ENCODE measurements around the gene SYDE2.

The SYDE2 gene

DNA sequence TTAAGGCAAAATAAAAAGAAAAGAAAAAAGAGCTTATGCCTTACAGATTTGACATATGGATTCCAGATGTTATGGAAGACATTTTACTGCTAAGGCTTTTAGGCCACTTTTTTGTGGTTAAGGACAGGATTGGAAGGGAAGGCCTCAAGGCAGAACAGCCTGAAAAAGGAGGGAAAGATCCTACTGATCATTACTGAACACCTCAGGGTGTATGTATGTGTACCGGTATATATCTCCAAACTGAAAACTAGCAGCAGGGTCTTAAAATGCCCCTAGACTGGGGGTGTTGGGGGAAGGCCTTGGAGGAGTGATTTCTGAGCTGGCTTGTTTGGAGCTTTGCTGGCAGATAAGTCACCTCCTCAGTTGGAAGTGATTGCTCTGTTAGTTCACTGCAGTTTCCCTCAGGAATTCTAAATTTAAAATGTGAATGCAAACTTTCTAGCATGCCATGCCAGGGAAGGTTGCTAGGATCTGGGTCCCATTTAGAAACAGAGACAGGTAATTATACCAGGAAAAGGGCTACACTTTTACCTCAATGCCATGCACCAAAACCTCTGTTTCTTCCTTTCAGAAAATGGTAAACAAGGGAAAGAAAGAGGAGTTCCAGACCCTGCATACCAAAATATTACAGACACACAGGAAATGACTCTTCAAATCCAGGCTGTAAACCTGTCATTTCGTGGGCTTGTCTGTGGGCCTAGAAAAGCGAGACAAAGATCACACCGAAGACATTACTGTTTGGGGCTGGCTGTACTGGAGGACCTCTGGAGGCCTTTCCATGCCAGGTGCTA, 43.6 kb upstream of the SYDE2 start:
- H3K4me1 ChIP-seq (ENCODE audit: control insufficient read depth, low read length) = peaks cover 4% of the 10 kb centered on the region; the same call in 1 of the 2 replicates
- no peaks in the 10 kb centered on the region; the same call in 1 of the 2 replicates for H3K9me3 ChIP-seq (ENCODE audit: control insufficient read depth, insufficient read depth, low read length)
- no peak overlapping the region for H3K4me2 ChIP-seq (ENCODE audit: low read length)
- no peak overlapping the region for H3K4me3 ChIP-seq (ENCODE audit: low read length)
- H3K79me2 ChIP-seq (ENCODE audit: control insufficient read depth, low read length) = no peaks in the 10 kb centered on the region
- TF ChIP-seq, protein P1, sequence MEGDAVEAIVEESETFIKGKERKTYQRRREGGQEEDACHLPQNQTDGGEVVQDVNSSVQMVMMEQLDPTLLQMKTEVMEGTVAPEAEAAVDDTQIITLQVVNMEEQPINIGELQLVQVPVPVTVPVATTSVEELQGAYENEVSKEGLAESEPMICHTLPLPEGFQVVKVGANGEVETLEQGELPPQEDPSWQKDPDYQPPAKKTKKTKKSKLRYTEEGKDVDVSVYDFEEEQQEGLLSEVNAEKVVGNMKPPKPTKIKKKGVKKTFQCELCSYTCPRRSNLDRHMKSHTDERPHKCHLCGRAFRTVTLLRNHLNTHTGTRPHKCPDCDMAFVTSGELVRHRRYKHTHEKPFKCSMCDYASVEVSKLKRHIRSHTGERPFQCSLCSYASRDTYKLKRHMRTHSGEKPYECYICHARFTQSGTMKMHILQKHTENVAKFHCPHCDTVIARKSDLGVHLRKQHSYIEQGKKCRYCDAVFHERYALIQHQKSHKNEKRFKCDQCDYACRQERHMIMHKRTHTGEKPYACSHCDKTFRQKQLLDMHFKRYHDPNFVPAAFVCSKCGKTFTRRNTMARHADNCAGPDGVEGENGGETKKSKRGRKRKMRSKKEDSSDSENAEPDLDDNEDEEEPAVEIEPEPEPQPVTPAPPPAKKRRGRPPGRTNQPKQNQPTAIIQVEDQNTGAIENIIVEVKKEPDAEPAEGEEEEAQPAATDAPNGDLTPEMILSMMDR (IDR thresholded peaks at IDR 0.05; ENCODE audit: low read depth, low read length, poor library complexity, severe bottlenecking) = no peak
- TF ChIP-seq EZH2phosphoT487 (IDR thresholded peaks at IDR 0.05; ENCODE audit: borderline replicate concordance, low read length) = no peak
- H3K27me3 ChIP-seq (ENCODE audit: control insufficient read depth, low read length) = no peaks in the 10 kb centered on the region
- no peak overlapping the region for H3K27ac ChIP-seq (ENCODE audit: low read depth, low read length)
- H3F3A ChIP-seq (ENCODE audit: control insufficient read depth, insufficient read depth) = no peaks in the 10 kb centered on the region
- H3K36me3 ChIP-seq (ENCODE audit: control insufficient read depth, low read length) = no peaks in the 10 kb centered on the region
- no peaks in the 10 kb centered on the region for H3K9me2 ChIP-seq (replicated peaks; ENCODE audit: control insufficient read depth, low read length)
- H4K20me1 ChIP-seq (ENCODE audit: control insufficient read depth, insufficient read depth, low read depth, low read length) = no peaks in the 10 kb centered on the region

DNA sequence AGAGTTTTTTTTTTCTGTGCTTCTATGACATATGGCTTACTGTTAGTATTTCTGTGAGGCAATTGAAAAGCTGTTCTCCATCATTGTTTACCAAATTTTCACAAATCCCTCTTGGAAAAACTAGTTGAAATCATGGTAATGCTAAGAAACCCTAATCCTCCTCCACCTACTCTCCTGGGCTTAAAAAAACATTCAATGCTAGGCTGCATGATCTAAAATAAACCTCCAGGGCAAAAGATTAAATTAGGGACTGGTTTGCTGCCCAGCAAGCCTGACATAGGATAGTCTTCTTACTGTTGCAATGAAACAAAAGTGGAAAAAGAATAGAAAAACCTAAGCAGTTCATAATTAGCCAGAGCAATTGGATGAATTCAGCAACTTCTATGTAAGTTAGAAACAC, 42.6 kb upstream of the SYDE2 start:
- H3K4me1 ChIP-seq (ENCODE audit: control insufficient read depth, low read length) = peaks cover 4% of the 10 kb centered on the region; the same call in 1 of the 2 replicates
- H3K36me3 ChIP-seq (ENCODE audit: control insufficient read depth, low read length) = no peaks in the 10 kb centered on the region
- no peaks in the 10 kb centered on the region for H3K9me3 ChIP-seq (ENCODE audit: control insufficient read depth, insufficient read depth, low read length)
- H3K9me2 ChIP-seq (replicated peaks; ENCODE audit: control insufficient read depth, low read length) = no peaks in the 10 kb centered on the region
- H3K4me2 ChIP-seq (ENCODE audit: low read length) = no peak overlapping the region
- no peaks in the 10 kb centered on the region for H3F3A ChIP-seq (ENCODE audit: control insufficient read depth, insufficient read depth)
- H3K27ac ChIP-seq (ENCODE audit: low read depth, low read length) = no peak overlapping the region
- no peaks in the 10 kb centered on the region for H3K27me3 ChIP-seq (ENCODE audit: control insufficient read depth, low read length)
- H4K20me1 ChIP-seq (ENCODE audit: control insufficient read depth, insufficient read depth, low read depth, low read length) = no peaks in the 10 kb centered on the region
- H3K79me2 ChIP-seq (ENCODE audit: control insufficient read depth, low read length) = no peaks in the 10 kb centered on the region
- TF ChIP-seq EZH2phosphoT487 (IDR thresholded peaks at IDR 0.05; ENCODE audit: borderline replicate concordance, low read length) = no peak
- TF ChIP-seq, protein P1 (IDR thresholded peaks at IDR 0.05; ENCODE audit: low read depth, low read length, poor library complexity, severe bottlenecking) = no peak
- no peak overlapping the region for H3K4me3 ChIP-seq (ENCODE audit: low read length)

DNA sequence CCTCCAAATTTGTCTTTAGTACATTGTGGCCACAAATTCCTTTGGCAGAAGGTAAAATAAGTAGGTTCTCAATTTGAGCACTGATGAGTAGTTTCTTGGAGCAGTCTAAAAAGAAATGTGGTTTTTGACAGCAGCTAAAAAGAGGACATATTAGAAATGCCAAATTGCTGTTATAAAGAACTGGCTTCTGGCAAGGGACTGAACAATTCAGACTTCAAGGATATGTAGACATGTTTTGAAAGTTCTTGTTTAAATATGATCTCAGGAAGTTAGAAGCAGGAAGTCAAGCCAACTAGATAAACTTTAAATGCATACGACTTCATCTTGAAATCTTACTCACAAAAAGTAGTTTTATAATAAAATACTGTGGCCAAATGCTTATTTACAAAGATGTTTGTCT, 39.8 kb upstream of the SYDE2 start:
- TF ChIP-seq, protein P1 (IDR thresholded peaks at IDR 0.05; ENCODE audit: low read depth, low read length, poor library complexity, severe bottlenecking) = no peak
- TF ChIP-seq EZH2phosphoT487 (IDR thresholded peaks at IDR 0.05; ENCODE audit: borderline replicate concordance, low read length) = no peak
- H3K4me1 ChIP-seq (ENCODE audit: control insufficient read depth, low read length) = peaks cover 4% of the 10 kb centered on the region; the same call in 1 of the 2 replicates
- no peaks in the 10 kb centered on the region for H3K9me2 ChIP-seq (replicated peaks; ENCODE audit: control insufficient read depth, low read length)
- H3F3A ChIP-seq (ENCODE audit: control insufficient read depth, insufficient read depth) = no peaks in the 10 kb centered on the region
- no peaks in the 10 kb centered on the region for H4K20me1 ChIP-seq (ENCODE audit: control insufficient read depth, insufficient read depth, low read depth, low read length)
- no peaks in the 10 kb centered on the region for H3K9me3 ChIP-seq (ENCODE audit: control insufficient read depth, insufficient read depth, low read length)
- no peaks in the 10 kb centered on the region for H3K27me3 ChIP-seq (ENCODE audit: control insufficient read depth, low read length)
- H3K4me3 ChIP-seq (ENCODE audit: low read length) = no peak overlapping the region
- H3K27ac ChIP-seq (ENCODE audit: low read depth, low read length) = no peak overlapping the region
- H3K4me2 ChIP-seq (ENCODE audit: low read length) = no peak overlapping the region
- H3K36me3 ChIP-seq (ENCODE audit: control insufficient read depth, low read length) = no peaks in the 10 kb centered on the region
- H3K79me2 ChIP-seq (ENCODE audit: control insufficient read depth, low read length) = no peaks in the 10 kb centered on the region

Data from DOHH2 (cell line).